ENCODE results near the gene AK5.
"Not testable (repeated sequence)": the region's sequence is repeated elsewhere in the genome, so short reads cannot be mapped to it uniquely, and the experiment has no call there.

The AK5 gene

GRCh38 chr1:77287535-77287934, 5.7 kb downstream of the AK5 start:
- no peak for DNase-seq (ENCODE audit: low read depth)

- DNase-seq (ENCODE audit: low read depth): no peak
Observed at GRCh38 chr1:77288275-77288674, 6.5 kb downstream of the AK5 start.

- DNase-seq (ENCODE audit: low read depth): no peak
Observed at GRCh38 chr1:77290576-77290975, 8.8 kb downstream of the AK5 start.

- DNase-seq (ENCODE audit: low read depth): no peak
Observed at GRCh38 chr1:77292551-77292950, 10.7 kb downstream of the AK5 start.

GRCh38 chr1:77300566-77300965, 18.7 kb downstream of the AK5 start:
- DNase-seq (ENCODE audit: low read depth): no peak

GRCh38 chr1:77303387-77303786, 21.6 kb downstream of the AK5 start:
- DNase-seq (ENCODE audit: low read depth): no peak

GRCh38 chr1:77308889-77309621, 27.2 kb downstream of the AK5 start:
- no peak for DNase-seq (ENCODE audit: low read depth)

- no peak for DNase-seq (ENCODE audit: low read depth)
Observed at GRCh38 chr1:77310924-77311323, 29.1 kb downstream of the AK5 start.

GRCh38 chr1:77312364-77312763, 30.5 kb downstream of the AK5 start:
- DNase-seq (ENCODE audit: low read depth): not testable (repeated sequence)

GRCh38 chr1:77313491-77313890, 31.7 kb downstream of the AK5 start:
- DNase-seq (ENCODE audit: low read depth): no peak

- DNase-seq (ENCODE audit: low read depth): no peak
Observed at GRCh38 chr1:77316006-77316405, 34.2 kb downstream of the AK5 start.

GRCh38 chr1:77316966-77317365, 35.1 kb downstream of the AK5 start:
- DNase-seq (ENCODE audit: low read depth): no peak

- DNase-seq (ENCODE audit: low read depth): no peak
Observed at GRCh38 chr1:77319036-77319705, 37.4 kb downstream of the AK5 start.

- peak; percentile 62 for DNase-seq (ENCODE audit: low read depth)
Observed at GRCh38 chr1:77322061-77322900, 40.5 kb downstream of the AK5 start.

GRCh38 chr1:77333501-77333900, 51.7 kb downstream of the AK5 start:
- no peak for DNase-seq (ENCODE audit: low read depth)

- DNase-seq (ENCODE audit: low read depth): no peak
Observed at GRCh38 chr1:77336729-77337128, 54.9 kb downstream of the AK5 start.

GRCh38 chr1:77339326-77339725, 57.5 kb downstream of the AK5 start:
- no peak for DNase-seq (ENCODE audit: low read depth)

- no peak for DNase-seq (ENCODE audit: low read depth)
Observed at GRCh38 chr1:77341195-77341594, 59.4 kb downstream of the AK5 start.

GRCh38 chr1:77342745-77343144, 60.9 kb downstream of the AK5 start:
- DNase-seq (ENCODE audit: low read depth): no peak

- DNase-seq (ENCODE audit: low read depth): peak; percentile 92
Observed at GRCh38 chr1:77347646-77348045, 65.8 kb downstream of the AK5 start.

GRCh38 chr1:77348549-77348948, 66.7 kb downstream of the AK5 start:
- no peak for DNase-seq (ENCODE audit: low read depth)

GRCh38 chr1:77349275-77349674, 67.5 kb downstream of the AK5 start:
- DNase-seq (ENCODE audit: low read depth): no peak
